Measurements from ENCODE around the gene CHFR. TPM values are rescaled to one million over a fixed set of nuclear protein-coding genes. Genes with fewer than 3 reads are reported as not detected.
"Not testable (repeated sequence)": the region's sequence is repeated elsewhere in the genome, so short reads cannot be mapped to it uniquely, and the experiment has no call there.

The CHFR gene
- total and polyA plus RNA-seq, 7 donors: 18.0 to 52.3 (median 23.5) TPM

- no peaks in the 10 kb centered on the region for H3K4me1 ChIP-seq
- TF ChIP-seq EP300 (IDR thresholded peaks at IDR 0.05) (no peak), POLR2A (IDR thresholded peaks at IDR 0.05) (no peak), CTCF (IDR thresholded peaks at IDR 0.05) (no peak), POLR2AphosphoS5 (IDR thresholded peaks at IDR 0.05) (no peak)
- DNase-seq: no peak
- H3K27ac ChIP-seq: no peak overlapping the region
- WGBS, 2 donors: 84 to 93% methylated on average over 30 of the region's 30 CpGs
- no peaks in the 10 kb centered on the region for H3K27me3 ChIP-seq
- peaks cover 36 to 93% (median 71%) of the 10 kb centered on the region in 4 donors for H3K36me3 ChIP-seq
- H3K9me3 ChIP-seq: no peaks in the 10 kb centered on the region
- H3K4me3 ChIP-seq: no peak overlapping the region
- intact Hi-C loops (cut with DNase I): no loop called here
Measured at GRCh38 chr12:132847363-132848356, 39.7 kb downstream of the CHFR start.

- H3K36me3 ChIP-seq: peaks cover 19 to 89% (median 68%) of the 10 kb centered on the region in 4 donors
- DNase-seq; H3K27ac ChIP-seq; H3K9me3 ChIP-seq; H3K4me1 ChIP-seq; intact Hi-C loops (cut with DNase I); H3K27me3 ChIP-seq; H3K4me3 ChIP-seq: not testable (repeated sequence)
- 94 to 98% methylated on average over 11 of the region's 11 CpGs for WGBS, 2 donors
Measured at GRCh38 chr12:132844681-132845080, 42.7 kb downstream of the CHFR start.

- intact Hi-C loops (cut with DNase I): no loop called here
- peaks cover 14 to 72% (median 56%) of the 10 kb centered on the region in 4 donors for H3K36me3 ChIP-seq
Measured at GRCh38 chr12:132842449-132843045, 44.9 kb downstream of the CHFR start.

GRCh38 chr12:132841151-132841550, 46.3 kb downstream of the CHFR start:
- no peak overlapping the region for H3K27ac ChIP-seq
- H3K4me3 ChIP-seq: no peak overlapping the region
- peaks cover 5 to 60% (median 44%) of the 10 kb centered on the region in 4 donors for H3K36me3 ChIP-seq
- TF ChIP-seq POLR2AphosphoS5 (IDR thresholded peaks at IDR 0.05) (no peak), CTCF (IDR thresholded peaks at IDR 0.05) (no peak), POLR2A (IDR thresholded peaks at IDR 0.05) (no peak), EP300 (IDR thresholded peaks at IDR 0.05) (no peak)
- no peaks in the 10 kb centered on the region for H3K9me3 ChIP-seq
- WGBS, 2 donors: 94 to 97% methylated on average over 15 of the region's 15 CpGs
- intact Hi-C loops (cut with DNase I): no loop called here
- no peak for DNase-seq
- peaks cover 0 to 20% (median 16%) of the 10 kb centered on the region in 4 donors for H3K4me1 ChIP-seq
- H3K27me3 ChIP-seq: no peaks in the 10 kb centered on the region

More at GRCh38 chr12:132842449-132843045, 44.9 kb downstream of the CHFR start:
- no peak overlapping the region for H3K4me3 ChIP-seq
- no peak overlapping the region for H3K27ac ChIP-seq
- H3K9me3 ChIP-seq: no peaks in the 10 kb centered on the region
- TF ChIP-seq CTCF (IDR thresholded peaks at IDR 0.05): no peak
- no peak for TF ChIP-seq POLR2A (IDR thresholded peaks at IDR 0.05)
- TF ChIP-seq POLR2AphosphoS5 (IDR thresholded peaks at IDR 0.05): no peak
- no peak for TF ChIP-seq EP300 (IDR thresholded peaks at IDR 0.05)
- 93 to 94% methylated on average over 21 of the region's 21 CpGs for WGBS, 2 donors
- H3K27me3 ChIP-seq: no peaks in the 10 kb centered on the region
- peaks cover 0 to 15% (median 12%) of the 10 kb centered on the region in 4 donors for H3K4me1 ChIP-seq
- DNase-seq: no peak

- TF ChIP-seq POLR2AphosphoS5 (IDR thresholded peaks at IDR 0.05) (no peak), EP300 (IDR thresholded peaks at IDR 0.05) (no peak), CTCF (IDR thresholded peaks at IDR 0.05) (no peak)
- 93 to 95% methylated on average over 20 of the region's 20 CpGs for WGBS, 2 donors
- Histone ChIP-seq H3K4me1 (peaks cover 0 to 20% (median 16%) of the 10 kb centered on the region in 4 donors), H3K36me3 (peaks cover 3 to 54% (median 40%) of the 10 kb centered on the region in 4 donors), H3K9me3 (no peaks in the 10 kb centered on the region), H3K4me3 (no peak overlapping the region), H3K27ac (no peak overlapping the region), H3K27me3 (no peaks in the 10 kb centered on the region)
- intact Hi-C loops (cut with DNase I): no loop called here
- DNase-seq: no peak
Measured at GRCh38 chr12:132840536-132840935, 46.9 kb downstream of the CHFR start.
